DMS79 (cell line): ENCODE results near the gene GPR87.

ENCODE experiments used
- DNase-seq: peaks from one replicate; lab custom pipeline; 2025; lab: John Stamatoyannopoulos, UW

GPR87 gene

GRCh38 chr3:151282921-151283320 lies 33.7 kb downstream of the GPR87 start:
- no peak for DNase-seq

GRCh38 chr3:151281671-151282324 lies 34.8 kb downstream of the GPR87 start:
- DNase-seq: no peak

GRCh38 chr3:151278230-151278629 lies 38.4 kb downstream of the GPR87 start, which contains the start of gene P2RY14:
P2RY14 (minus strand) TSS chr3:151278542; CDS start chr3:151214316, 64,226 bp downstream.
- no peak for DNase-seq

- DNase-seq: no peak
Measured at GRCh38 chr3:151276687-151277042, 40.0 kb downstream of the GPR87 start.

GRCh38 chr3:151276038-151276686 lies 40.5 kb downstream of the GPR87 start:
- DNase-seq: no peak

GRCh38 chr3:151275091-151275490 lies 41.5 kb downstream of the GPR87 start:
- DNase-seq: no peak

GRCh38 chr3:151269631-151270030 lies 47.0 kb downstream of the GPR87 start:
- no peak for DNase-seq

- DNase-seq: no peak
Measured at GRCh38 chr3:151268267-151269235, 48.1 kb downstream of the GPR87 start.

GRCh38 chr3:151267066-151267465 lies 49.6 kb downstream of the GPR87 start:
- DNase-seq: no peak

GRCh38 chr3:151265866-151266265 lies 50.8 kb downstream of the GPR87 start:
- DNase-seq: no peak

GRCh38 chr3:151265166-151265565 lies 51.5 kb downstream of the GPR87 start:
- DNase-seq: no peak

- DNase-seq: no peak
Measured at GRCh38 chr3:151264605-151265004, 52.0 kb downstream of the GPR87 start.

- no peak for DNase-seq
Measured at GRCh38 chr3:151262871-151263525, 53.6 kb downstream of the GPR87 start.

- DNase-seq: no peak
Measured at GRCh38 chr3:151259664-151260063, 57.0 kb downstream of the GPR87 start.

GRCh38 chr3:151256749-151257148 lies 59.9 kb downstream of the GPR87 start:
- no peak for DNase-seq

GRCh38 chr3:151248772-151249337 lies 67.8 kb downstream of the GPR87 start:
- no peak for DNase-seq
